Muscle layer of duodenum (tissue), 2 donors: ENCODE data around the gene CAMK2N1.

ENCODE experiments used
- H3K27ac ChIP-seq: one replicate; pipeline ENCODE4 v1.7.0; 2013; ENCODE audit warnings: mild to moderate bottlenecking, low read length
- H3K27me3 ChIP-seq: one replicate; pipeline ENCODE4 v1.7.0; 2013; ENCODE audit warnings: low read depth, mild to moderate bottlenecking, control low read depth, low read length
- H3K36me3 ChIP-seq, 2 donors: one replicate each; pipeline ENCODE4 v1.7.0; 2013; ENCODE audit warnings: low read length in 2 of 2, control low read depth in 1 of 2, mild to moderate bottlenecking in 1 of 2; ENCODE audit not compliant: insufficient read depth in 2 of 2, control insufficient read depth in 1 of 2
- H3K4me1 ChIP-seq, 2 donors: one replicate each; pipeline ENCODE4 v1.7.0; 2013; ENCODE audit warnings: low read length in 2 of 2, mild to moderate bottlenecking in 2 of 2, control low read depth in 1 of 2, moderate library complexity in 1 of 2; ENCODE audit not compliant: insufficient read depth in 2 of 2, control insufficient read depth in 1 of 2
- H3K4me3 ChIP-seq, 2 donors: one replicate each; pipeline ENCODE4 v1.7.0; 2013; ENCODE audit warnings: low read length in 2 of 2, low read depth in 1 of 2, mild to moderate bottlenecking in 1 of 2
- H3K9me3 ChIP-seq, 2 donors: one replicate each; pipeline ENCODE4 v1.7.0; 2013; ENCODE audit warnings: low read length in 2 of 2, control low read depth in 1 of 2, mild to moderate bottlenecking in 1 of 2; ENCODE audit not compliant: control insufficient read depth in 1 of 2
- donor health status: healthy.

Gene CAMK2N1

DNA sequence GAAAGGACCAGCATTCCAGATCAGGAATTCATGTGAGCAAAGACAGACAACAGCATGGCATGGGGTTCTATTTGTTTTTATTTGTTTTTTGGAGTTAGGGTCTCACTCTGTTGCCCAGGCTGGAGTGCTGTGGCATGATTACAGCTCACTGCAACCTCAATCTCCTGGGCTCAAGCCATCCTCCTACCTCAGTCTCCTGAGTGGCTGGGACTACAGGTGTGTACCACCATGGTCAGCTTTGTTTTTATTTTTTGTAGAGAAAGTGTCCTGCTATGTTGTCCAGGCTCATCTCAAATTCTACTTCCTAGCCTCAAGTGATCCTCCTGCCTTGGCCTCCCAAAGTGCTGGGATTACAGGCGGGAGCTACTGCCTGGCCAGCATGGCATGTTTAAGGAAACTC lies 9.7 kb upstream of the CAMK2N1 start:
- H3K4me1 ChIP-seq = peaks cover 11 to 14% of the 10 kb centered on the region in 2 donors
- no peak overlapping the region for H3K4me3 ChIP-seq
- H3K36me3 ChIP-seq = peaks cover 20 to 41% of the 10 kb centered on the region in 2 donors

DNA sequence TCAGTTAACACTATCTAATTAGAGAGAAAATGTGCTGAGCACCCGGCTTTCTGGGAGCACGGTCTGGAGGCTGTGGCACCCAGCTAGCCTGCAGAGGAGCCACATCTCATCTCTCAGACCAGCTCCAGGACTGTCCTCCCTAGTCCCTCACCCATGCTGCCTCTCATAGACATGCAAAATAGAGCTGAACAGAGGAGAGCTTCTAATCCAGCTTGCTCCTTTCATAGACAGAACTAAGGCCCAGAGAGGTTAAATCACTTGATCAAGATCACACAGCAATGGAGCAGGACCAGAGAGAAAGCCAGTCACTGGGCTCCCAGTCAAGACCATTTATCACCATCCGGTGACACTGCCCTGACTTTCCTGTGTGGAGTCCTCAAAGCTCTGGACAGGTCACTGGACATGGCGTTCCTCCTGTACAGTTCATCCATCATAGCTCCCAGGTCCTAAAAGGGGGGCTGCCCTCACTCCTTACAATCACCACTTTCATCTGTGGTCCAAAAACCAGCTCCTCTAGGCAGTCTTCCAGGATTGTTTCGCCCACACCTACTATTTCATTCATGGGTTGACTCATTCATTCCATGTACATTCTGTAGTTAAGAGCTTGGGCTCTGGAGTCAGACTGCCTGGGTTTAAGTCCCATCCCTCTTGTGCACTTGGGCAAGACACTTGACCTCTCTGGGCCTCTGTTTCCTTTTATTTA lies 8.8 kb upstream of the CAMK2N1 start:
- Histone ChIP-seq H3K27me3 (no peaks in the 10 kb centered on the region), H3K27ac (no peak overlapping the region), H3K4me1 (peaks cover 11 to 14% of the 10 kb centered on the region in 2 donors), H3K4me3 (no peak overlapping the region), H3K36me3 (peaks cover 12 to 32% of the 10 kb centered on the region in 2 donors), H3K9me3 (no peaks in the 10 kb centered on the region)

More for the DNA sequence above, 9.7 kb upstream of the CAMK2N1 start:
- H3K27me3 ChIP-seq = no peaks in the 10 kb centered on the region
- H3K27ac ChIP-seq = no peak overlapping the region
- H3K9me3 ChIP-seq = no peaks in the 10 kb centered on the region

DNA sequence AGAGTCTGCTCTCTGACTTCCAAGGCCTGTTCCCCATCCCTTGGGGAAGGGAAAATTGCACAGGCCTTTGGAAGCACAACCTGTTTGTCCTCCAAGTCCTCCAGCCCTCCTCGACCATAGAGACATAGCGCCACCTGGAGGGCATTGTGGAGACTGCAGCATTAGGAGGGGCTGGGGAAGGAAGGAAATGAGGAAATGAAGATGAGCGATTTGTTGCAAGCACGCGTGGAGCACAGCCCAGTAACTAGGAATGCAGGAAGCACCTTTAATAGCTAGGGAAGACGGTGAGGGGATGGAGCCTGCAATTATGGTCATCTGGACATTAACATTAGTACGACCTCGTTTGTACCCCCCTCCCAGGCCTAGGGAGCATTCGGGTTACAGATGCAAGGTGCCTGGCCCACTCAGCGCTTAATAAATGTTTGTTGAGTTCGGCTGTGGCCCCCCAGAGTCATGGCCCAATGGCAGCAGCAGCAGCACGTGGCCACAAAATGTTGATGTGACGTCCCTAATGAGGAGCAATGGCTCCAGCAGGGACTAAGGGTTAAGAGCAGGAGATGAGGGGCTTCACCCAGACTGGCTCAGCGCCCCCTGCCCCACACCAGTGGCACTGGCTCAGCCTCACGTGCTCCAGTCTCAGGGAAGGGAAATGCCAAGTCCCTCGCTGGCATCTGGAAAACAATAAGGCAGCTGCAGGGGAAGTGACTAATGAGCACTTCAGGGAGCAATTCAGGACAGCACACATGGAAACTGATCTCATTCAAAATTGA lies 8.0 kb upstream of the CAMK2N1 start:
- H3K4me1 ChIP-seq = peaks cover 11 to 14% of the 10 kb centered on the region in 2 donors
- H3K27me3 ChIP-seq = no peaks in the 10 kb centered on the region
- peaks cover 5 to 24% of the 10 kb centered on the region in 2 donors for H3K36me3 ChIP-seq
- H3K27ac ChIP-seq = no peak overlapping the region
- H3K9me3 ChIP-seq = no peaks in the 10 kb centered on the region
- H3K4me3 ChIP-seq = peak overlapping the region in 1 of 2 donors; percentile 11

DNA sequence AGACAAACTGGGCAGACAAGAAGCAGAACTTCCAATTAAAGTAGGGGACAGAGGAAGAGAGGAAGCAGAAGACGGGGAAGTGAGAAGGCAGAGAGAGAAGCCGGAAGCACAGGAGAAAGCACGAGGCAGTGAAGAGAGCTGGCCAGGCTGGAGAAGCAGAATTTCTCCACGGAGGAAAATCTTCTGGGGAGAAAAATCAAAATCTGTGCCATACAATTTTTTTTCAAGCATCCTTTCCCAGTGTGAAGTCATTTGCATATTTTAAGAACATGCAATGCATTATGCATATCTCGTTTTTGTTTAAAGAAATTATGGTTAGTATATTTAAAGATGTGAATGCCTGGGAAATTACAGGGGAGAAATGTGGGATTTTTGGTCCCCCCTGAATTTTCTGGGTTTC lies 7.3 kb upstream of the CAMK2N1 start:
- H3K27me3 ChIP-seq = no peaks in the 10 kb centered on the region
- H3K4me1 ChIP-seq = peaks cover 11 to 14% of the 10 kb centered on the region in 2 donors
- no peaks in the 10 kb centered on the region for H3K9me3 ChIP-seq
- no peak overlapping the region for H3K4me3 ChIP-seq
- no peak overlapping the region for H3K27ac ChIP-seq
- H3K36me3 ChIP-seq = peaks cover 0 to 17% of the 10 kb centered on the region in 2 donors

DNA sequence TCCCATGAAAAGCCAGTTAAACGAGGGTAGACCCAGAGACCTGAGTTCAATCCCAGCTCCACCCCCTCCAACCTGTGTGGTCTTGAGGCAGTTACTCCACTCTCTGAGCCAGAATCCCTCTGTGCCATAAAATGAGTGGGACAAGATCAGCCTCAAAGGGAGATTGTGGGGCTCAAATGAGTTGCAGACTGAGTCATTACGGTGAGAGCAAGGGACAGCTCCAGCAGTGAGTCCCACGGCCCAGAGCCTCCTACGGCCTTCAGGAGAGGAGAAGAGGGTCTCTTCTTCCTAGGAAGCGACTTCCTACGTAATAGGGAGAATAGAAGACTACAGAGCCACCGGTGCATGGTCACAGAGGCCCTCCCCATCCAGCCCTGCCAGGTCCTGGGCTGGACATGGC lies 6.7 kb upstream of the CAMK2N1 start:
- H3K4me3 ChIP-seq = no peak overlapping the region
- no peak overlapping the region for H3K27ac ChIP-seq
- H3K27me3 ChIP-seq = no peaks in the 10 kb centered on the region

DNA sequence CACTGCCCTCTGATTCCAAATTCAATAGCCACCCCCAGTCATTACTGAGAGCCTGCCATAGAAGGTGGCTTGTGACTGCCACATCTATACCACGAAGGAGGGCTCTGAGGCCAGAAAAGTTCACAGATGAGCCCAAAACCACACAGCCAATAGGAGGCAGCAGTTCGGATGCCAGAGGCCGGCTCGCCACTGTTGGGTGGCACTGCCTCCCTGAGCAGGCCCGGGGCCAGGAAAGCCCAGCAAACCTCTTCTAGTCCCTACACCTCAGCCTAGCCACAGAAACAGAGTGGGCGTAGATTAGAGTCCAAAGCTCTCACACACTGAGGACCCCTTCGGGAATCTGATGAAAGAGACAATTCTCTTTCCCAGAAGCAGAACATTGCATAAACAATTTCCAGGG lies 5.9 kb upstream of the CAMK2N1 start:
- Histone ChIP-seq H3K27me3 (no peaks in the 10 kb centered on the region), H3K27ac (no peak overlapping the region), H3K36me3 (peaks cover 0 to 6% of the 10 kb centered on the region in 2 donors), H3K4me1 (peaks cover 11 to 15% of the 10 kb centered on the region in 2 donors), H3K4me3 (no peak overlapping the region), H3K9me3 (no peaks in the 10 kb centered on the region)

More for the DNA sequence above, 6.7 kb upstream of the CAMK2N1 start:
- Histone ChIP-seq H3K4me1 (peaks cover 11 to 14% of the 10 kb centered on the region in 2 donors), H3K36me3 (peaks cover 0 to 11% of the 10 kb centered on the region in 2 donors), H3K9me3 (no peaks in the 10 kb centered on the region)

DNA sequence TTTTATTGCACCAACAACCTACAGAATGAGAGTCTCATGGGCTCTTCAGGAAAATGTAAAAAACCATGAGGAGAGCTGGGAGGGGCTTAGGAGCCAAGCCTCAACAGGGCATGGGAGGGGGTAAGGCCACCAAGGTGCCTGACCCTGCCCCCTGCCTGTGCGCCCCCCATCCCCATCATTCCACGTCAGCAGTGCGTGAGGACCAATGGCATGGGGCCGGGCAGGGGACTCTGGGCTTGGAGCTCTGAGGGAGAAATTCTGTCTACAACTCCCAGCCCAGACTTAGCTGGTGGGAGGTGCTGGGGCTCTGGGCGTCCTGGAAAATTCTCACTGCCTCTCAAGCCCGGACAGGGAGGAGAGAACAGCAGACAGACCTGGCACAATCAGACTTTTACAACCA lies 5.2 kb upstream of the CAMK2N1 start:
- Histone ChIP-seq H3K27ac (no peak overlapping the region), H3K4me3 (no peak overlapping the region), H3K36me3 (no peaks in the 10 kb centered on the region), H3K27me3 (no peaks in the 10 kb centered on the region), H3K9me3 (no peaks in the 10 kb centered on the region), H3K4me1 (peaks cover 11 to 22% of the 10 kb centered on the region in 2 donors)

DNA sequence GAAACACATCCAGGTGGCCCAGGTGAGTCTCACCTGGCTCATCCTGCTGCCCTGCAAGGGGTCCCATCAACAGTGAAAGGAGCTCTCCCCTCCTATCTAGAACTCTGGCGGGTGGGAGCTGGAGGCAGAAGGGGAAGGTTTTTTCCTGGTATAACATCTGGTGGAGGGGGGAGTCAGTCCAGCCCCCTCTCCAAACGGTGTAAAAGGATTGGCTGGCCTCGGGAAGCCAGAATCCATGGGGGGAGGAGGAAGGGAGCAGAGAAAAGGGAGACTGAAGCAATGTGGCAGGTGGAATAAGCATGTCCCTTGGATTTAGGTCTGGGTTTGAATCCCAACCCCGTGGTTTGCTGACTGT lies 1.2 kb upstream of the CAMK2N1 start:
- Histone ChIP-seq H3K9me3 (no peaks in the 10 kb centered on the region), H3K4me3 (no peak overlapping the region), H3K36me3 (no peaks in the 10 kb centered on the region), H3K4me1 (peaks cover 0 to 32% of the 10 kb centered on the region in 2 donors), H3K27me3 (no peaks in the 10 kb centered on the region), H3K27ac (no peak overlapping the region)

DNA sequence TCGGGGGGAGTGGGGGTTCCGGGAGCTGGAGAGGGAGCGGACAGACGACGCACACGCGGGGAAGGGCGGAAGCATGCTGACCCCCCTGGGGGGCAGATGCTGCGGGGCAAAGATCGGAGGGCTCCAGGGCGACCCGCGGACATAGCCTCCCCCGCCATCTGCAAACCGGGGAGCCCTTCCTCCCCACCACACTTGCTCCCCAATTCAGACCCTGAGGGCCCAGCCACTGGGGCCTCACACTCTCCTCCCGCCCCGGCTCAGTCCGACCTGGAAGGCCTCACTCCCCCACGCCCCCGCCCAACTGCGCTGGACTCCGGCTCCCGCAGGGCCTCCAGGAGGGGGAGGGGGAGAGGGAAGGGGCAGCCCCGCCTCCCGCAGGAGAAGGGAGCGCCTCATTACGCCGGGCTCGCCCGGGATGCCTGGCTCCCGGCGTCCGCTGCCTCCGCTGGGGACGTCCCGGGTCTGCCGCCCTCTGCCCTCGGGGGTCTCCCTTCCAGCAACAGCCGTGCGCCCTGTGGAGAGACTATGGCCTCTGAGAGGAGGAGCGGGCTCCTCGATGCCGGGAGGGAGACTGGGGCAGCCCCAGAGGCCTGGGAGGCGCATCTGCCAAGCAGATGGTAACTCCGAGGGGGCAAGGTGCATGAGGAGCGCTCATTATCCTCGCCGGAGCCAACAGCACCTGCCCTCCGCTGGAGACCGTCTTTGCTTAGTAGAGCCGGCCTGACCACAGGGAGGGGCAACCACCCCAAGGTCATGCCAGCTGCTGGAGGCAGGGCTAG lies 636 bp upstream of the CAMK2N1 start:
- H3K27ac ChIP-seq = no peak overlapping the region
- no peaks in the 10 kb centered on the region for H3K36me3 ChIP-seq
- H3K9me3 ChIP-seq = no peaks in the 10 kb centered on the region
- H3K4me3 ChIP-seq = peak overlapping the region; percentile 50 to 73
- H3K4me1 ChIP-seq = peaks cover 0 to 35% of the 10 kb centered on the region in 2 donors
- H3K27me3 ChIP-seq = no peaks in the 10 kb centered on the region

DNA sequence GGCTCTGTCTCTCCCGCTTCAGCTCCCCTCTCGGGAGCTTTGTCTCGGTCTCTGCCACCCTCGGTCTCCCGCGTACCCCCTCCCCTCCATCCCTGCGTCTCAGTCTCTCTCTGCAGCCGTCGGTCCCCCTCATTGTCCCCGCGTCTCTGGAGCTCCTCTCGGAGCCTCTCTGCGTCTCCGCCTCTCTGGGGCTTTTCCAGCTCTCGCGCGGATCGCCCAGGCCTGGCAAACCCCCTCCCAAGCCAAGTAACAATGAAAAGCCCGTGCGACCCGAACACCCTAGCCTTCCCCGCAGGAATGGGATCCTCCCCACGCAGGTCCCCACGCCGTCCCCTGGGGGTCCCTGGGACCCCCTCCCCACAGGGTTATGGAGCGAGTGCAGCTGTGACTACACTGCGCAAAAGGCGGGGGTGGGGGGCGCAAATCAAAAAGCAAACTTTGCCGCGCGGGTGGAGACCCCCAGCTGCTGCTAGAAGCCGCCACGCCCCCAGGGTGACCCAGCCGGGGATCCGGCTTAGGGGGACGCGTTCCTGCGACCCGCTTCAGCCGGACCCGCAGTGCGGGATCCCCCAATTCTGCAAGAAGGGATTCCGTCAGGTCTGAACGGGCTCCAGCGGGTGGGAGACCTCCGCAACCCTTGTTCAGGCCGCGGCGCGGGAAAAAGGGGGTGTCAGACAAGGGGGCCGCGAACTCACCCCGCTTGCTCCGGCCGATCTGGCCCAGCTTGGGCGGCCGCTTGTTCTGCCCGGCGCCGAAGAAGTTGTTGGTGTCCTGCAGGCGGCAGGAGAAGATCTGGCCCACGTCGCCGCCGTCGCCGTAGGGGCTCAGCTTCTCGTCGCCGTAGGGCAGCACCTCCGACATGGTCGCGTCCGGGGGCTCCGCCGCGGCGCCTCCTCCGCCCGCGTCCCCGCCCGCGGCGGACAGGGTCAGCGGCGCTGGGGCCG lies 1.2 kb downstream of the CAMK2N1 start:
- H3K4me1 ChIP-seq = peaks cover 0 to 35% of the 10 kb centered on the region in 2 donors
- no peaks in the 10 kb centered on the region for H3K36me3 ChIP-seq
- peak overlapping the region; percentile 16 for H3K27ac ChIP-seq
- H3K27me3 ChIP-seq = no peaks in the 10 kb centered on the region
- H3K9me3 ChIP-seq = no peaks in the 10 kb centered on the region
- H3K4me3 ChIP-seq = peak overlapping the region; percentile 65 to 87
